WTC11 (cell line): ENCODE data around the gene NPAS3. TPM values are rescaled to one million over a fixed set of nuclear protein-coding genes. Genes with fewer than 3 reads are reported as not detected.

Source experiments
- ATAC-seq: fragments of 200-7000 bp; cut with Tn5 transposase; 2 replicates; pipeline ENCODE4 v1.10.0; 2021; ENCODE audit warnings: mild to moderate bottlenecking, moderate library complexity
- CTCF ChIA-PET: fragments of 300-600 bp; sonication (Branson Sonifier 250); formaldehyde crosslinking; loops from one replicate; lab custom pipeline; 2021; ENCODE audit warnings: antibody characterized with exemption; lab: Charles Lee
- POLR2A ChIA-PET: fragments of 350-600 bp; sonication (Branson Sonifier 250); formaldehyde crosslinking; loops from one replicate; lab custom pipeline; 2021; ENCODE audit warnings: antibody characterized with exemption; lab: Charles Lee
- DNase-seq: peaks from one replicate; pipeline ENCODE4 v3.0.0; 2021; ENCODE audit warnings: low spot score
- H3K27ac Mint-ChIP-seq: 2 replicates; pipeline ENCODE4 v1.8.0; 2021; ENCODE audit warnings: mixed read lengths
- H3K27me3 Mint-ChIP-seq: 2 replicates; pipeline ENCODE4 v1.8.0; 2021; ENCODE audit warnings: low read depth, mild to moderate bottlenecking, moderate library complexity, mixed read lengths
- H3K36me3 Mint-ChIP-seq: 2 replicates; pipeline ENCODE4 v1.8.0; 2021; ENCODE audit warnings: mixed read lengths
- H3K4me1 Mint-ChIP-seq: 2 replicates; pipeline ENCODE4 v1.8.0; 2022; ENCODE audit warnings: mixed read lengths
- H3K4me3 Mint-ChIP-seq: 2 replicates; pipeline ENCODE4 v1.8.0; 2021; ENCODE audit warnings: mild to moderate bottlenecking, moderate library complexity, mixed read lengths
- H3K9me3 Mint-ChIP-seq: 2 replicates; pipeline ENCODE4 v1.8.0; 2021; ENCODE audit warnings: mixed read lengths
- E2F1 ChIP-seq: sonication (generic); formaldehyde crosslinking; IDR thresholded peaks from 2 replicates; pipeline ENCODE4 v1.8.0; 2022; ENCODE audit warnings: mild to moderate bottlenecking, missing genetic modification reagents
- ELF4 ChIP-seq: sonication (generic); formaldehyde crosslinking; IDR thresholded peaks from 2 replicates; pipeline ENCODE4 v1.8.1; 2022; ENCODE audit warnings: low read depth, mild to moderate bottlenecking, moderate library complexity, missing genetic modification reagents
- FOXK1 ChIP-seq: sonication (generic); formaldehyde crosslinking; IDR thresholded peaks from 2 replicates; pipeline ENCODE4 v1.8.0; 2022; ENCODE audit warnings: mild to moderate bottlenecking, moderate library complexity, missing genetic modification reagents
- FOXP1 ChIP-seq: sonication (generic); formaldehyde crosslinking; IDR thresholded peaks from 2 replicates; pipeline ENCODE4 v1.8.0; 2022; ENCODE audit warnings: missing genetic modification reagents, mild to moderate bottlenecking, moderate library complexity, borderline replicate concordance
- GABPB1 ChIP-seq: sonication (generic); formaldehyde crosslinking; IDR thresholded peaks from 2 replicates; pipeline ENCODE4 v1.8.1; 2023; ENCODE audit warnings: mild to moderate bottlenecking, missing genetic modification reagents
- HMGA2 ChIP-seq: fragments of 250-450 bp; sonication (Bioruptor Pico); IDR thresholded peaks from 2 replicates; pipeline ENCODE4 v1.4.0; 2021; ENCODE audit warnings: mild to moderate bottlenecking, moderate library complexity
- HMGXB4 ChIP-seq: sonication (generic); formaldehyde crosslinking; IDR thresholded peaks from 2 replicates; pipeline ENCODE4 v1.8.1; 2023; ENCODE audit warnings: mild to moderate bottlenecking, moderate library complexity, missing genetic modification reagents
- IRF1 ChIP-seq: sonication (generic); formaldehyde crosslinking; IDR thresholded peaks from 2 replicates; pipeline ENCODE4 v1.8.0; 2023; ENCODE audit warnings: missing genetic modification reagents
- MYBL2 ChIP-seq: sonication (generic); formaldehyde crosslinking; IDR thresholded peaks from 2 replicates; pipeline ENCODE4 v1.8.1; 2023; ENCODE audit warnings: mild to moderate bottlenecking, moderate library complexity, missing genetic modification reagents
- NFE2L1 ChIP-seq: sonication (generic); formaldehyde crosslinking; IDR thresholded peaks from 2 replicates; pipeline ENCODE4 v1.8.1; 2023; ENCODE audit warnings: missing genetic modification reagents
- OVOL2 ChIP-seq: fragments of 250-450 bp; sonication (Bioruptor Pico); IDR thresholded peaks from 2 replicates; pipeline ENCODE4 v1.9.0; 2021; ENCODE audit warnings: mild to moderate bottlenecking, borderline replicate concordance
- RORB ChIP-seq: fragments of 250-450 bp; sonication (Bioruptor Pico); IDR thresholded peaks from 2 replicates; pipeline ENCODE4 v1.9.0; 2021; ENCODE audit warnings: mild to moderate bottlenecking
- SP1 ChIP-seq: sonication (generic); formaldehyde crosslinking; conservative IDR thresholded peaks from 2 replicates; pipeline ENCODE4 v1.8.1; 2022; ENCODE audit warnings: missing genetic modification reagents
- TEAD1 ChIP-seq: sonication (generic); formaldehyde crosslinking; IDR thresholded peaks from 2 replicates; pipeline ENCODE4 v1.8.0; 2022; ENCODE audit warnings: mild to moderate bottlenecking, missing genetic modification reagents
- USF2 ChIP-seq: sonication (generic); formaldehyde crosslinking; IDR thresholded peaks from 2 replicates; pipeline ENCODE4 v1.8.1; 2023; ENCODE audit warnings: mild to moderate bottlenecking, missing genetic modification reagents, moderate library complexity
- ZBTB21 ChIP-seq: sonication (generic); formaldehyde crosslinking; IDR thresholded peaks from 2 replicates; pipeline ENCODE4 v1.8.1; 2023; ENCODE audit warnings: mild to moderate bottlenecking, missing genetic modification reagents, borderline replicate concordance
- ZNF425 ChIP-seq: fragments of 250-450 bp; sonication (Bioruptor Pico); conservative IDR thresholded peaks from 2 replicates; pipeline ENCODE4 v1.9.0; 2021; ENCODE audit warnings: mild to moderate bottlenecking
- ZNF512 ChIP-seq: sonication (generic); formaldehyde crosslinking; IDR thresholded peaks from 2 replicates; pipeline ENCODE4 v1.8.1; 2022; ENCODE audit warnings: missing genetic modification reagents, borderline replicate concordance
- ZNF532 ChIP-seq: fragments of 250-450 bp; sonication (Bioruptor Pico); IDR thresholded peaks from 2 replicates; pipeline ENCODE4 v1.9.0; 2021; ENCODE audit warnings: mild to moderate bottlenecking, borderline replicate concordance
- total RNA-seq: library from RNA; stranded (reverse); gene quantifications from 3 replicates; pipeline ENCODE4 v1.2.3, GENCODE V29; 2021

NPAS3 gene
- total RNA-seq, 1 experiment from 2014 or later, result 3.2 TPM

- ATAC-seq, result no peak
- ChIA-PET CTCF (interaction anchor here (0.5 kb wide), 1 partner anchor 24 kb away, joined by 4 read pairs; no protein-coding TSS in a partner anchor), POLR2A (interaction anchor here (0.6 kb wide), 1 partner anchor 794 kb away, joined by 3 read pairs; no protein-coding TSS in a partner anchor)
- Mint-ChIP-seq H3K4me3 (no peak overlapping the region), H3K27ac (no peak overlapping the region), H3K4me1 (peaks cover 5% of the 10 kb centered on the region; the same call in 1 of the 2 replicates), H3K36me3 (no peaks in the 10 kb centered on the region), H3K27me3 (no peaks in the 10 kb centered on the region), H3K9me3 (peaks cover 4% of the 10 kb centered on the region)
- DNase-seq, result no peak
- TF ChIP-seq OVOL2 (CRISPR knock-in tag) (no peak), FOXP1 (CRISPR knock-in tag) (no peak), MYBL2 (CRISPR knock-in tag) (no peak), HMGA2 (no peak), USF2 (CRISPR knock-in tag) (no peak), IRF1 (CRISPR knock-in tag) (no peak), FOXK1 (CRISPR knock-in tag) (no peak), TEAD1 (no peak), GABPB1 (CRISPR knock-in tag) (no peak), ZNF532 (CRISPR knock-in tag) (no peak), NFE2L1 (CRISPR knock-in tag) (no peak), SP1 (CRISPR knock-in tag) (no peak), ELF4 (CRISPR knock-in tag) (no peak)
Observed at GRCh38 chr14:33030386-33030785, 91.7 kb downstream of the NPAS3 start.

GRCh38 chr14:33035416-33036194 is 96.9 kb downstream of the NPAS3 start:
- Mint-ChIP-seq H3K27me3 (no peaks in the 10 kb centered on the region), H3K4me1 (no peaks in the 10 kb centered on the region), H3K4me3 (no peak overlapping the region), H3K27ac (no peak overlapping the region), H3K36me3 (no peaks in the 10 kb centered on the region), H3K9me3 (0 out of 2 replicates have a peak, but pooled peaks cover under 1% of the 10 kb centered on the region)
- POLR2A ChIA-PET, result no interaction called here
- CTCF ChIA-PET, result no interaction called here
- DNase-seq (no peak), ATAC-seq (no peak)
- no peak for TF ChIP-seq USF2 (CRISPR knock-in tag)
- TF ChIP-seq TEAD1, result no peak
- no peak for TF ChIP-seq ZBTB21 (CRISPR knock-in tag)
- TF ChIP-seq FOXK1 (CRISPR knock-in tag), result no peak
- no peak for TF ChIP-seq HMGA2
- TF ChIP-seq FOXP1 (CRISPR knock-in tag), result no peak
- TF ChIP-seq HMGXB4 (CRISPR knock-in tag), result no peak
- no peak for TF ChIP-seq ZNF425 (CRISPR knock-in tag)
- TF ChIP-seq RORB, result no peak
- no peak for TF ChIP-seq ZNF512 (CRISPR knock-in tag)
- TF ChIP-seq E2F1 (CRISPR knock-in tag), result no peak
